NCI-H774 (cell line): ENCODE results near the gene VAV2.
"Not testable (repeated sequence)": the region's sequence is repeated elsewhere in the genome, so short reads cannot be mapped to it uniquely, and the experiment has no call there.

ENCODE experiments used
- DNase-seq: peaks from one replicate; lab custom pipeline; 2025; lab: John Stamatoyannopoulos, UW

Gene VAV2

DNA sequence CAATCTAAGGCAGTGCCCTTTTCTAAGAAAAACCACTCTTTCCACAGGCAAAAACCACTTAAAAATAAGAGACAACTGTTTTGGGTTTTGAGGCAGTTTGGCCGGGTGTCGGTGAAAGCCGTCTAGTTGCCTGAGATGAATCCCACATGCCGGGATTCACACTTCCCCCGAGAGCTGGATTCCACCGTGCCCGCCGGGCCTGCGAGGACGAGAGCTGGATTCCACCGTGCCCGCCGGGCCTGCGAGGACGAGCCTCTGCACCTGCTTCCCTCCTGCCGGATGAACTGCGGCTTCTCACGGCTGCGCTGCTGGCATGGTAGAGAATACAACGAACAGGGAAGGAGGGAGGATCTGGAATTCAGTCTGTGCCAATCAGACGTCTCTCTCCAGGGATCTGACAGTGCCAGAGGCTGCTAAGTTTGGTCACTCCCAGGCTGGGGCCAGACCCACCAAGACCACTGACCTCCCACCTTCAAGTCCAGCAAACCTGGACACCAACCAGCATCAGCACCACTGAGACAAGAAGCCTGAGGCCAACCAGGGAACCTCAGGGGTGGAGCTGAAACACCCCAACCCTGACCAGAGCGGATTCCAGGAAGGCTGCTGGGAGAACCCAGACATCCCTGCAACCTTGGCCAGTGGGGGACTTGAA, 23.0 kb downstream of the VAV2 start:
- DNase-seq = no peak

DNA sequence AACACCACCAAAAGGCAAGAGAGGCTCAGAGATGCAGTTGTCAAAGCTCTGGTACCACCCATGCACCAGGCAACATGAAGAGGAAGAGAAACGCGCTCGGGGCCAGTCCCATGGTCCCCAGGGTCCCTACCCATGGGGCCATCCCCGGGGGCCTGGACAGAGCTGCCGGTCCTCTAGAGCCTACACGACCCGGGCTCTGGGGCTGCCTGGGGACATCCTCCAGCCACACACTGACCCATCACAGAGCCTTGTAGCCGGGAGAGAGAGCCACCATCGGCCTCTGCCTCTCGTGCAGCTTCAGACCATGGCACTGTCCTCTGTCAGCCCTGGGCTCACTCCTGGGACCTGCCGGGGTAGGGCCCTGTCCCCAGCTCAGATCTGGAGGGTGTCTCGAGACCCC, 23.7 kb downstream of the VAV2 start:
- DNase-seq = no peak

DNA sequence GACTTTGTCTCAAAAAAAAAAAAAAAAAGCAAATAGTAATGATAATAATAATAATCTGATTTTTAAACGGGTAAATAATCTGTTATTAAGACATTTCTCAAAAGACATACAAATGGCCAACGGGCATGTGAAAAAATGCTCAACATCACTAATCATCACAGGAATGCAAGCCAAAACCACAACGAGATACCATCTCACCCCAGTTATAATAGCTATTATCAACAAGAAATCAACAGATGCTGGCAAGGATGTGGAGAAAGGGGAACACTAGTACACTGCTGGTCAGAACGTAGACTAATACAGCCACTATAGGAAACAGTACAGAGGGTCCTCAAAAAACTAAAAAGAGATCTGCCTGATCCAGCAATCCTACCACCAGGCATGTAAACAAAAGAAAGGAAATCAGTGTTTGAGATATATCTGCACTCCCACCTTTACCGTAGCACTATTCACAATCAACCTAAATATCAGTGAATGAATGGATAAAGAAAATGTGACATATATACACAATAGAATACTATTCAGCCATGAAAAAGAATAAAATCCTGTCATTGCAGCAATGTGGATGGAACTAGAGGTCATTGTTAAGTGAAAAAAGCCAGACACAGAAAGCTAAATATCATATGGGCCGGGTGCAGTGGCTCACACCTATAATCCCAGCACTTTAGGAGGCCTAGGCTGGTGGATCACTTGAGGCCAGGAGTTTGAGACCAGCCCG, 24.9 kb downstream of the VAV2 start:
- DNase-seq = no peak

DNA sequence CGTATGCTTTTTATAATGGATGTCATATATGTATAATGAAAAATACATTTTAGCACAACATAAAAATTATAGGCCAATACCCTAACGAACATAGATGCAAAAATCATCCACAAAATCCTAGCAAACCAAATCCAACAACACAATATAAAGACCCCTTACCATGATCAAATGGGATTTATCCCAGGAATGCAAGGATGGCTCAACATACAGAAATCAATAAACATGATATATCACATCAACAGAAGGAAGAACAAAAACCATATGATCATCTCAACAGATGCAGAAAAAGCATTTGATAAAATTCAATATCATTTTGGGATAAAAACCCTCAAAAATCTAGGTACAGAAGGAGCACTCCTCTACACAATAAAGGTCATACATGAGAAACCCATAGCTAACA, 27.7 kb downstream of the VAV2 start:
- DNase-seq = no peak

DNA sequence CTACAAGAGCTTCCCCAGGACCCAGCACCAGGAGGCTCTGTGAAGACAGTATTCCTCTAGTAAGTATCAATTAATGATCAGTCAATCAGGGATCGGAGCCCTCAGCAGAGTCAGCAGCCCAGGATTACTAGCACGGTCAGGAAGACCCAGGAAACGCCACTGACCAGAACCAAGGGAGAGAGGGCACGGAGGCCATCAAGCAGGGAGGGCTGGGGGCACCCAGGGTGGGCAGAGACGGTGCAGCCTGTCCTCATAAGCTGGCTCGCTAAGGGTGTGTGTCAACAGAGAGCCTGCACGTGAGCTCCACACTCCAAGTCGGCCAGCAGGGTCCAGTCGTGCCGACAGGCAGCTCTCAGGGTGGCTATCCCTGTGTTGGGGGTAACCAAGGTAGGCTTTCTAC, 29.0 kb downstream of the VAV2 start:
- DNase-seq = no peak

DNA sequence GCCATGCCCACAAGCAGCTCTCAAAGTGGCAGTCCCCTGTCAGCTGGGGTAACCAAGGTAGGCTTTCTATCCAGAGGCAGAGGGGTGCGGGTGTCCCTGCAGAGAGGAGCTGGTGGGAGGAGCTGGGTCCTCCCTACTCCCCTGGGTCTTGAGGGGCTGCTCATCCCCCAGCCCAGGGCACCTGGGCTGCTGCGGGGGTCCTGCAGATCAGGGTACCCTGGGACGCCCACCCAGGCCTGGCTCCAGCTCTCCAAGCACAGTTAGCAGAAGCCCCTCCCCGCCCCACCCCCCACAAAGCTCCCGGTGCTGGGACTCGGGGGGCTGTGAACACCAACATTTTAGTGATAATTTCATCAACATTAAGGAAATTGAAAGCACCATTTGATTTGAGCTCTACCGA, 29.8 kb downstream of the VAV2 start:
- DNase-seq = no peak

DNA sequence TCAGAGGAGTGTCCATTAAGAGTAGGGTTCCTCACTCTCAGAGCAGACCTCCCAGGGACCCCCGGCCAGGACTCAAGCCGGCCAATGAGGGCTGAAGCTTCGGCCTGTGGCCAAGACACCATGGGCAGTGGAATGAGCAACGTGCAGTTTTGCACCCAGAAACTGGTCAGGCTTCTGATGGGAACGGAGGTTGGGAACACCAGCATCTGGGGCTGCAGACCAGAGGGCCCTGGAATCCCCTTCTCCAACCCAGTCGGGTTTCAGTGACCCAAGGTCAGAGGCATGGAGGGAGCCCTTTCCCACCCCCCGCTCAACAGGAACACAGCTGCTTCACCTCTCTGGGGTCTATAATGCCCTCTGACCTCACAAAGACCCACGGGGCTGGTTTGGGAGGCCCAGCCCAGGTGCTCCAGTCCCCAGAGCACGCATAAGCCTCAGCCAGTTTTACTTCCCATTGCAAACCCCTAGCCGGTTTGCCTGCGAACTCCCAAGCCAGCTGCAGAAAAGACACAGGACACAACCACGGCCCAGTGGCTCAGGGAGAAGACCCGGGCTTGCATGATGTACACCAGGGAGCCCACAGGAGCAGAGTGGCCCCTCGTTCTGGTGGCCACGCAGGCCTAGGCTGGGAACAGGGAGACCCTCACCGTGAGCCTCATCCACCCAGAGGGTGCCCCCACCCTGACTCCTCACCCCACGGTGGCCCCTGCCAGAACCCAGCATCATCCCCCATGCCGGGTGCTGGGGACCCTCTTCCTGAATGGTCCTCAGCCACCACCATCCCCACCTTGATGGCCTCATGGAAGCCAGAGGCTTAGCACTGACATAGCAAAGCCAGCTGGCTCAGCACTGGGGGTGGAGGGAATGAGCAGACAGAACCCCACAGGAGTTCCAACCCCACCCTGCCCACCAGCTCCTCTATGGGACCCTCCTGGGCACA, 30.6 kb downstream of the VAV2 start:
- no peak for DNase-seq

DNA sequence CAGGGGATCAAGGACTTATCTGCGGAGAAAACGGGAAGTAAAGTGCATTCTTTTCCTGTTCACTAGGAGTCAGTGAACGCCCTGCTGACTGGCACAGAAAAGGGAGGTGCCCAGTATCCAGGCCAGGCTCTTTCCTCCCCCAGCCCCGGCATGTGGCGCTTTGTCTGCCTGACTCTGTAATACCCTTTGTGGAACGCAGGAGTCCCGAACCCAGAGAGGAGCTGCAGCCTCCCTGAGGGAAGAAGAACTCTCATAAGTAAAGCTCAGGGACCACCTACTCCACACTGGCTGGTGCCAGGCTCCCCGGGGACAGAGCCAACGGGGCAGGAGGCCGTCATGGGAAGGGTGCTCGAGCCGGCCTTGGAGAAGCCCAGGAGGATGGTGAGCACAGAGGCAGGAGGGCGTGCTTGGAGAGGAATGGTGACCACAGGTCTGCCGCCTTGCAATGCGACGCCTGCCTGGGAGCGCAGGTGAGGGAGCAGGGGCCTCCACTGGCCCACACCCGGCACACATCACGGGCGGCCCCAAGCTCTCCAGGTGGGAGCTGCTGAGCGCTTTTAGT, 31.5 kb downstream of the VAV2 start:
- no peak for DNase-seq

DNA sequence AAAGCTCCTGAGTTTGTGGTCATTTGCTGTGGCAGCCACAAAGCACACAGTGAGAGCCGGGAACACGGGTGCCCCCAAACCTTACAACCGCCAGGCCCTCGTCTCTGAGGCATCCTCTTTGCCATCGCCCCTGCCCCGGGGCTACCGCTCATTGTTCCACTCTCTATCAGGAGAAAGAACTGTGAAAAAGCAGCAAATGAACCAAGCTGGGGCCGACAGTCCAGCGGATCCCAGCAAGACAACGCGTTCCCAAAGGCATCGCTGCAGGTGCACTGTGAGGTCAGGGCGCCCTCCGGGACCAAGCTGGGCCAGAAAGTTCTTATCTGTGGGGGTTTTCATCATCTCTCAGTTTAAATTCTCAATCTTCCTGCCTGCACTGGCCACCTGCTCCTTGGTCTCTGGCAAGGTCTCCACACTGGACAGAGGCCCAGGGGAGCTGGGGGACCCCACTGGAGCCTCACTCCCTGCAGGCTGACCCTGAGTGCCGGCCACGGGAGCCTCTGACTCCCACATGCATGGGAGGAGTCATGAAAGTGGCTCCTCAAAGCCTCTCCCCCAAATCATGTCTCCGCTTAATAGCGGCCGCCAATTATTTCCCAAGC, 32.1 kb downstream of the VAV2 start:
- no peak for DNase-seq

DNA sequence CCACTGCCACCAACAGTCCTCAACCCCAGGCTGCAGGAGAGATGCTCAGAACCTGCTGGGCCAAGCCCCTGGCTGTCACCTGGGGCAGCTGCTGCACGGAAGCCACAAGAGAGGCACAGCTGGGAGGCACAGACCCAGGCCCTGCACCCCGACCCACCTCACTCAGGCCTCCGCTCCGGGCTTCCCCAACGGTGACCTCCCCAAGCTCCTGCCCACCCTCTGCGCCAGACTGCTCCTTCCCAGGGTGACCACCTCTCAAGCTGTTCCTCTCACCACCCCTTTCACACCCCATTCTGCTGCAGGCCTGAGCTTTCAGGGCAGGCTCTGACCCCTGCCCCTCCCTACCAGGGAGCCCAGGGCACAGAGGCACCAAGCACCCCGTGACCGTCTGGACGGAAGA, 33.0 kb downstream of the VAV2 start:
- no peak for DNase-seq

DNA sequence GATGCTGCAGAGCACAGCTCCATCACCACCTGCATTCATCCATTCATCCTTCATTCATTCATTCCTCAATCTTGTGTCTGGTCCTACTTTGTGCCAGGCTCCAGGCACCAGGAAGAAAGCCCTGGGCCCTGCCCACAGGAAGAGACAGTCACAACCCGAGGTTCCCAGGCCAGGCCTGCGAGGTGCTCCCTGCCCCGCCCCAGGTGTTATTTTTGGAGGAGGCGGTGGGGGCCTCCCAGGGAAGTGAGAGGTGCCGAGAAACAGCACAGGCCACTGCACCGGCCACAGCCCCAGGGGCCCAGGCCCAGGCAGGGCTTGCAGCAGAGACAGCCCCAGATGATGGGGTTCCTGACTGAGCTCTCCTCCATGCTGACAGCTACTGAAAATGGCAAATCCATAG, 33.4 kb downstream of the VAV2 start:
- DNase-seq = no peak

DNA sequence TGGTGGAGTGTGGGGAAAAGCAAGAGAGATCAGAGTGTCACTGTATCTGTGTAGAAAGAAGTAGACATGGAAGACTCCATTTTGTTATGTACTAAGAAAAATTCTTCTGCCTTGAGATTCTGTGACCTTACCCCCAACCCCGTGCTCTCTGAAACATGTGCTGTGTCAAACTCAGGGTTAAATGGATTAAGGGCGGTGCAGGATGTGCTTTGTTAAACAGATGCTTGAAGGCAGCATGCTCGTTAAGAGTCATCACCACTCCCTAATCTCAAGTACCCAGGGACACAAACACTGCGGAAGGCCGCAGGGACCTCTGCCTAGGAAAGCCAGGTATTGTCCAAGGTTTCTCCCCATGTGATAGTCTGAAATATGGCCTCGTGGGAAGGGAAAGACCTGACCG, 34.4 kb downstream of the VAV2 start:
- DNase-seq = not testable (repeated sequence)

DNA sequence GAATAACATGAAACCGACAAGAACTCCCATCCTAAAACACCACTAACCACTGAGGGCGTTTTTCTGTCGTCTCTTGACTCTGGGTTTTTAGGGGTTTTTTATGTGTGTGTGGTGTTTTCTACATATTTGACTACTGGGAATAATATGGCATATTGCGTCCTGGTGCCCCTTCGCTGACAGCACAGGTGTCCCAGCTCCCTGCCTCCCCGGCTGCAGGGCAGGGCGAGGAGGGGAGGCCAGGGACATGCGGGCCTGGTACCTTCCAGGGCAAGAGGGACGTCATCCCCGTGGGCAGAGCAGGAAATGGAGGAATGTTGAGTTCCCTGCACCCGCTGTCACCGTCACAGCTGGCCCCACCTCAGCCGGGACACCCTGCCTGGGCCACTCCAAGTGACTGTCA, 34.8 kb downstream of the VAV2 start:
- no peak for DNase-seq

DNA sequence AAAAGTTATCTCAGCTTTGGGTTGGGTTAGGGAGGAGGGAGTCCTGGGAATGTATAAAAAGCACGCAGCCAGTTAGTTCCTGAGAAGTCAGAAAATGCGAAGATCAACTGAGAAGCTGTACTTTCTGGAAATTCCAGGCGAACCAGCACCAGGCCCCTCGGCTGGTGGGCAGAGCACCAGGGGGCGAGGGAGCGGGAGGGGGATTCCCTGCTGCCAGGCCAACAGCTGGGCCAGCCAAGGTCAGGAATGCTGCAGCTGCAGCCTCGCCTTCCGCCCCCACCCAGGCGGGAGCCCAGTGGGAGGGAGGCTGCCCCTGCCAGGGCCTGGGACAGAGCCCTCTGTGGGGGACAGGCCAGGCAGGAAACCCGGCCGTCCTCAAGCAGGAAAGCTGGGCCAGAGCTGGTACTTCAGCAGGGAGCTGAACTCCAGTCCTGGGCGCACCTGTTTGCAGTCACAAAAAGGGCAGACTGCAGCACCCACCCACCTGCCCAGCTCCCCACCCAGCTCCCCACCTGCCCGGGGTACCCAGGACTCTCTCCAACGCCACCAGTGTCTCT, 35.5 kb downstream of the VAV2 start:
- DNase-seq = no peak

DNA sequence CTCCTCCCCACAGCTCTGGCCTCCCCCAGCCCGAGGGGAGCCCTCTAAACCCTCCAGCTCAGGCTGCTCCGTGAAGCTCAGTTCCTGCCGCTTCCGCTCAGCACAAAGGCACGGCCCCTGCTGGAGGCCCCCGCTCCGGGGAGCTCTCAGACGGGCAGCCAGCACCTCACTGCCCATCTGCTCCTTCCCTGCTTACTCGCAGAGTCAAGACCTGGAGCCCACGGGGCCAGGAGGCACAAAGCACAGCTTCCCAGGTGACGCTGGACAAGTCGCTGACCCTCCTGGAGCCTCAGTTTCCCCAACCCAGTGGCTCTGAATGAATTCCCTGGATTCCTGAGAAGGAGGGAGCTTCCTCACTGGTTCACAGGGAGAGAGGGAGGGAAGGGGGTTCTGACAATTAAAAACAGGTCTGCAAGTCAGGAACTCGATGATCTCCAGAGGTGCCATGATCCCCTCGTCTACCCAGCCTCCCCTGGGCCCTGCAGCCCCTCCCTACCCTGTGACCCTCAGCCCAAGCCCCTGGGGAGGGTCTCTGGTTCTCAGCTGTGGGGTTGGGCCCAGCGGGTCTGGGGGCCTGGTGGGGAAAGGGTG, 36.2 kb downstream of the VAV2 start:
- no peak for DNase-seq

DNA sequence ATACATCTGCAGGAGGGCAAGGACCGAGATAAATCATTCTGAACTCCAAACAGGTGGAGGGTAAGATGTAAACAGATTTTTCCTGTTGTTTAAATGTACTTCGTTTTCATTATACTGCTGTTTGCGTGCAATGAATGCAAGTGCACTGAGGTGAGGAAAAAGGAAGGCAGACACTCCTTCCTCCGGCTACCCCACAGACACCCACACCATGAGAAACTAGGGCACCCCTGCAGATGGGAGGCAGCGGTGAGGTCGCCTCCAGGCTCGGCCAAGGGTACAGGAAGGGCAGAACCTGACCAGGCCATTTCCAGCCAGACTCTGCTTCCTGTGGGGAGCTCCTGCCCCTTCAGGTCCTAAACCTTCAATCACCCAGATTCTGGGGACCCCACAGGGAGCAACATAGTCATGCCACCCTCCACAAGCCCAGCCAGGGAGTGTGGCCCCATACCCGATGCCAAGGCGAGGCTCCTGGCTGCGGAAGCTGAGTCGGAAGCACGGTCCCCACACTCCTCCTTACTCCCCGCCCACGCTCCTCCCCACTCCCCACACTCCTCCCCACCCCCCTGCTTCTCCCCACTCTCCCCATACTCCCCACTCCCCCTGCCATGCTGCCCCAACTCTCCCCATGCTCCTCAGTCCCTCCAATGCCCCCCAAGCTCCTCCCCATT, 37.1 kb downstream of the VAV2 start:
- DNase-seq = no peak

DNA sequence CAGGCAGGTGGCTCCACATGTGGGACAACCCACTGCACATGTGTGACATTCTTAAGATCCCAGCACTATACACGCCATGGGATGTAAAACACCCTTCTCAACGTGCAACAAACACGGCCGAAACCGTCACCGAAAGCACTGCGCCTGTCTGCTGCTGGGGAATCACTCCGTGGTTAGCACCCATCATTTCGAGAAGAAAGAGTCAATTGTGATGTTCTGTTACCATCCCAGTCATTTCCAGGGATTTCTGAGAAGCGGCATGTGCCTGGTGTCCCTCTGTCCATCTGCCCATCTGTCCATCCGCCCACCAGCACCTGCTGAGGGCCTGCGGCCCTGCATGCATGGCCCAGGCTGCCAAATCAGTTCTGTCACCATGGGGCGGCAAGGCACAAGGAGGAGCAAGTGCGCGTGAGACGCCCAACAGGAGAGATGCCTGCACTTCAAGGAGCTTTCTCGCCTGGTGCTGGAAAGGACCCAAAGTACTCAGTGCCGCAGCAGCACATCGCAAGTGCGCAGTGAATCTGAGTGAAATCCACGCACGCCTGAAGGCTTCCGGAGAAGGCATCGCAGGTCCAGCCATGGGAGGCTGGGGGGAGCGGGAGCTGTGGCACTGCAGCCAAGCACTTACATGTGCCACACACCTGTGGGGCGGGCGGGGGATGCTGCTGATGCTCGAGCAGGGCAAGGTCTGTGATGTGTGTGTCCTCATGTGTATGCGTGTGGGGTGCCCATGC, 38.0 kb downstream of the VAV2 start:
- DNase-seq = no peak

DNA sequence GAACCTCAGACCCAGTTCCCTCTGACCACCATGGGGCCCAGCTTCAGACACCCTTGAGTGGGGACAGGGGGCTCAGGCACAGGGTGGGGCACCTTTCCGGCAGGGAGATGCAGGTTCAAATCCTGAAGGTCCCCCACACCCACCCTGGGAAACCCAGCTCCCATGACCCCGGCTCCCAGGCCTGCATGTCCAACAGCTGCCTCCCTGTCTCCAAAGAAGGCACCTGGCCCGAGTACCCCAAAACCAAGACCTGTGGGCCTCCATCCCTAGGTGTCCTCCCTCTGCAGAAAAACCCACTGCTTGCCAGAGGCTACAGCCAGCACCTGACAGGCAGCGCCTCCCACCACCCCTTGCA, 38.5 kb downstream of the VAV2 start:
- no peak for DNase-seq

DNA sequence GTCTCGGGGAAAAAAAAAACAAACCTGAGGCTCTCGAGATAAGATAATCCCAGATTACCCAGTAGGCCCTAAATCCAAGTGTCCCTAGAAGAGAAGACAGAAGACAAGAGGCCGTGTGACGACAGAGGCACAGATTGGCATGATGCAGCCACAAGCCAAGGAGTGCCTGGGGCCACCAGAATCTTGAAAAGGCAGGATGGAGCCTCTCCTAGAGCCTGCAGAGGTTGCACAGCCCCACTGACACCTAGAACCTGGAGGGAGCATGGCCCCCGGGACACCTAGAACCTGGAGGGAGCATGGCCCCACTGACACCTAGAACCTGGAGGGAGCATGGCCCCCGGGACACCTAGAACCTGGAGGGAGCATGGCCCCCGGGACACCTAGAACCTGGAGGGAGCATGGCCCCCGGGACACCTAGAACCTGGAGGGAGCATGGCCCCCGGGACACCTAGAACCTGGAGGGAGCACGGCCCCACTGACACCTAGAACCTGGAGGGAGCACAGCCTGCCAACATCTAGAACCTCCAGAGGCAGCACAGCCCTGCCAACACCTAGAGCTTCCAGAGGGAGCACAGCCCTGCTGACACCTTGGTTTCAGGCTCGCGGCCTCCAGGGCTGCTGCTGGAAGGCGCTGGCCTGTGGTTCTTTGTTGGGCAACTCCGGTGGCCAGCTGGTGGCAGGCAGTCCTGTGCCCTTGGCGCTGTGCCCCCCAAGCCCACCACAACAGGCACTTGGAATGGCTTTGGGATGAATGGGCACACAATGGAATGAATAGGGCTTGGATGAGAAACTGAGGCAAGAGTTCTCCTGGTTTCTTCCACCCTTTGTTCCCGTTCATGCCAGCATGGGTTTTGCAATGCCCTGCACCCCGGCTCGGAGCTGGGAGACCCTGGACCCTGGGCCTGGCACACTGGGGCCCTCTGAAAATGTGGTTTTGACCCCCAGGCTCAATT, 39.2 kb downstream of the VAV2 start:
- no peak for DNase-seq
